Colonic mucosa (tissue), 4 donors: ENCODE data around the gene GCK. TPM values are rescaled to one million over a fixed set of nuclear protein-coding genes. Genes with fewer than 3 reads are reported as not detected.

Experiments used
- DNase-seq: peaks from one replicate; pipeline ENCODE4 v3.0.0-alpha.2; 2020
- H3K27ac ChIP-seq: fragments of 200-600 bp; one replicate; pipeline ENCODE4 v1.8.0; 2021
- H3K27me3 ChIP-seq: fragments of 200-600 bp; one replicate; pipeline ENCODE4 v1.8.0; 2021
- H3K36me3 ChIP-seq: fragments of 200-600 bp; one replicate; pipeline ENCODE4 v1.8.0; 2021
- H3K4me1 ChIP-seq: fragments of 200-600 bp; one replicate; pipeline ENCODE4 v1.8.0; 2021; ENCODE audit warnings: mild to moderate bottlenecking
- H3K4me3 ChIP-seq: fragments of 200-600 bp; one replicate; pipeline ENCODE4 v1.8.0; 2021
- H3K9ac ChIP-seq, 2 donors: one replicate each; pipeline ENCODE4 v1.7.0; 2013; ENCODE audit warnings: control low read depth in 2 of 2, low read depth in 2 of 2, low read length in 2 of 2
- H3K9me3 ChIP-seq: fragments of 200-600 bp; one replicate; pipeline ENCODE4 v1.8.0; 2021
- CTCF ChIP-seq: fragments of 200-600 bp; IDR thresholded peaks from one replicate; pipeline ENCODE4 v1.8.0; 2022; ENCODE audit warnings: antibody characterized with exemption, mild to moderate bottlenecking
- intact Hi-C: fragments of 100-400 bp; cut with DNase I; formaldehyde crosslinking; loops from one replicate; pipeline ENCODE4 v1.14.1; 2022
- total RNA-seq, 2 donors: library from RNA; stranded (reverse); fragmentation: NEBNext Ultra II Directional in 1 of 2; extraction: Animal tissue kit (Norgen Biotek cat#: 25700) in 1 of 2; gene quantifications; one replicate each; pipeline ENCODE4 v1.2.1, GENCODE V29; 2021
- donor health status: healthy.
- donor health status: DM: no; HTN: no; CAD: no.
- donor health status: DM: no; HTN: no; CAD: no.

The GCK gene
- total RNA-seq, 2 donors from 2014 or later = 0.17 to 0.19 TPM

- no peaks in the 10 kb centered on the region for H3K4me1 ChIP-seq
- H3K4me3 ChIP-seq = no peak overlapping the region
- H3K9ac ChIP-seq = no peak overlapping the region
- TF ChIP-seq CTCF = no peak
- H3K36me3 ChIP-seq = no peaks in the 10 kb centered on the region
- H3K27ac ChIP-seq = no peak overlapping the region
- intact Hi-C loops = no loop called here
- DNase-seq = no peak
- H3K27me3 ChIP-seq = no peaks in the 10 kb centered on the region
- H3K9me3 ChIP-seq = no peaks in the 10 kb centered on the region
Measured at GRCh38 chr7:44114586-44115310, 74.5 kb downstream of the GCK start.

GRCh38 chr7:44113764-44114354 is 75.4 kb downstream of the GCK start:
- no peak for DNase-seq
- Histone ChIP-seq H3K36me3 (no peaks in the 10 kb centered on the region), H3K27me3 (no peaks in the 10 kb centered on the region), H3K27ac (no peak overlapping the region), H3K4me3 (no peak overlapping the region), H3K9ac (no peak overlapping the region), H3K9me3 (no peaks in the 10 kb centered on the region), H3K4me1 (no peaks in the 10 kb centered on the region)
- intact Hi-C loops = no loop called here
- TF ChIP-seq CTCF = no peak

- TF ChIP-seq CTCF = no peak
- no peak for DNase-seq
- intact Hi-C loops = no loop called here
Measured at GRCh38 chr7:44112997-44113763, 76.1 kb downstream of the GCK start.

GRCh38 chr7:44112231-44112996 is 76.8 kb downstream of the GCK start:
- Histone ChIP-seq H3K36me3 (no peaks in the 10 kb centered on the region), H3K9me3 (no peaks in the 10 kb centered on the region), H3K9ac (no peak overlapping the region), H3K4me1 (no peaks in the 10 kb centered on the region), H3K27ac (no peak overlapping the region), H3K27me3 (no peaks in the 10 kb centered on the region), H3K4me3 (no peak overlapping the region)
- intact Hi-C loops = no loop called here
- no peak for TF ChIP-seq CTCF
- no peak for DNase-seq

More at GRCh38 chr7:44112997-44113763, 76.1 kb downstream of the GCK start:
- no peaks in the 10 kb centered on the region for H3K9me3 ChIP-seq
- no peak overlapping the region for H3K4me3 ChIP-seq
- no peaks in the 10 kb centered on the region for H3K27me3 ChIP-seq
- no peaks in the 10 kb centered on the region for H3K36me3 ChIP-seq
- H3K9ac ChIP-seq = no peak overlapping the region
- no peaks in the 10 kb centered on the region for H3K4me1 ChIP-seq
- no peak overlapping the region for H3K27ac ChIP-seq

GRCh38 chr7:44111761-44112160 is 77.5 kb downstream of the GCK start:
- no peak overlapping the region for H3K4me3 ChIP-seq
- H3K9me3 ChIP-seq = no peaks in the 10 kb centered on the region
- no peaks in the 10 kb centered on the region for H3K27me3 ChIP-seq
- no peaks in the 10 kb centered on the region for H3K4me1 ChIP-seq
- H3K9ac ChIP-seq = no peak overlapping the region
- H3K27ac ChIP-seq = no peak overlapping the region
- no peak for TF ChIP-seq CTCF
- intact Hi-C loops = no loop called here
- no peaks in the 10 kb centered on the region for H3K36me3 ChIP-seq
- DNase-seq = no peak
